Neural cell (in vitro differentiated cells): ENCODE results near the gene FAU. TPM values are rescaled to one million over a fixed set of nuclear protein-coding genes. Genes with fewer than 3 reads are reported as not detected.

Experiments
- H2AFZ ChIP-seq: fragments of 200-600, 300-800 bp; sonication (generic), shearing (Covaris generic); 2 replicates; pipeline ENCODE4 v1.6.0; 2014; ENCODE audit warnings: low read depth, mild to moderate bottlenecking, antibody characterized with exemption, low read length, moderate library complexity
- H3F3A ChIP-seq: fragments of 200-600 bp; shearing (Covaris generic); 2 replicates; pipeline ENCODE4 v1.6.1; 2016; ENCODE audit warnings: mild to moderate bottlenecking, moderate library complexity, mixed read lengths, antibody characterized with exemption, low read length; ENCODE audit not compliant: insufficient read depth, poor library complexity, severe bottlenecking
- H3K27ac ChIP-seq: fragments of 200-600, 300-800 bp; sonication (generic), shearing (Covaris generic); 2 replicates; pipeline ENCODE4 v1.5.1; 2014; ENCODE audit warnings: mild to moderate bottlenecking, low read length, moderate library complexity
- H3K27me3 ChIP-seq: fragments of 300-800, 200-600 bp; sonication (generic), shearing (Covaris generic); 2 replicates; pipeline ENCODE4 v1.6.0; 2014; ENCODE audit warnings: mild to moderate bottlenecking, low read depth, low read length, moderate library complexity; ENCODE audit not compliant: insufficient read depth
- H3K36me3 ChIP-seq: fragments of 300-800, 200-600 bp; sonication (generic), shearing (Covaris generic); 2 replicates; pipeline ENCODE4 v1.5.1; 2014; ENCODE audit warnings: mild to moderate bottlenecking, antibody characterized with exemption, low read length, moderate library complexity; ENCODE audit not compliant: insufficient read depth
- H3K4me2 ChIP-seq: fragments of 300-800, 200-600 bp; sonication (generic), shearing (Covaris generic); 2 replicates; pipeline ENCODE4 v1.6.0; 2014; ENCODE audit warnings: mild to moderate bottlenecking, low read length
- H3K4me3 ChIP-seq: fragments of 300-800, 200-600 bp; sonication (generic), shearing (Covaris generic); 2 replicates; pipeline ENCODE4 v1.5.1; 2014; ENCODE audit warnings: mild to moderate bottlenecking, low read length, moderate library complexity
- H3K79me2 ChIP-seq: fragments of 200-600 bp; shearing (Covaris generic); replicated peaks from 2 replicates; pipeline ENCODE4 v1.6.0; 2014; ENCODE audit warnings: mild to moderate bottlenecking, low read length, moderate library complexity; ENCODE audit not compliant: insufficient read depth
- H3K9ac ChIP-seq: fragments of 300-800, 200-600 bp; sonication (generic), shearing (Covaris generic); 2 replicates; pipeline ENCODE4 v1.6.1; 2016; ENCODE audit warnings: mild to moderate bottlenecking, low read length, mixed read lengths
- H3K9me2 ChIP-seq: fragments of 200-600 bp; shearing (Covaris generic); 2 replicates; pipeline ENCODE4 v1.6.1; 2016; ENCODE audit warnings: mild to moderate bottlenecking, low read length, mixed read lengths; ENCODE audit not compliant: insufficient read depth
- H3K9me3 ChIP-seq: fragments of 200-600, 300-800 bp; sonication (generic), shearing (Covaris generic); 2 replicates; pipeline ENCODE4 v1.6.1; 2016; ENCODE audit warnings: mild to moderate bottlenecking, mixed run types, low read length, moderate library complexity, mixed read lengths
- H4K20me1 ChIP-seq: fragments of 200-600 bp; shearing (Covaris generic); 2 replicates; pipeline ENCODE4 v1.6.1; 2016; ENCODE audit warnings: mild to moderate bottlenecking, mixed run types; ENCODE audit not compliant: insufficient read depth
- CTCF ChIP-seq: fragments of 450-650 bp; IDR thresholded peaks from 2 replicates; pipeline ENCODE4 v1.5.1; 2014; ENCODE audit warnings: antibody characterized with exemption, mild to moderate bottlenecking, moderate library complexity; ENCODE audit not compliant: poor library complexity, severe bottlenecking
- EP300 ChIP-seq: fragments of 450-650 bp; conservative IDR thresholded peaks from 2 replicates; pipeline ENCODE4 v1.6.1; 2014; ENCODE audit warnings: antibody characterized with exemption, mild to moderate bottlenecking, moderate library complexity; ENCODE audit not compliant: poor library complexity, severe bottlenecking
- EZH2 ChIP-seq: fragments of 200-600, 300-800 bp; shearing (Covaris generic), sonication (generic); IDR thresholded peaks from 2 replicates; pipeline ENCODE4 v1.6.1; 2014; ENCODE audit warnings: antibody characterized with exemption, low read length, borderline replicate concordance, mild to moderate bottlenecking; ENCODE audit not compliant: insufficient read depth, poor library complexity, severe bottlenecking
- MXI1 ChIP-seq: fragments of 450-650 bp; conservative IDR thresholded peaks from 2 replicates; pipeline ENCODE4 v1.6.1; 2014; ENCODE audit warnings: antibody characterized with exemption, mild to moderate bottlenecking; ENCODE audit not compliant: poor library complexity, severe bottlenecking
- POLR2AphosphoS5 ChIP-seq: IDR thresholded peaks from 2 replicates; pipeline ENCODE4 v1.6.1; 2012
- RAD21 ChIP-seq: fragments of 450-650 bp; conservative IDR thresholded peaks from 2 replicates; pipeline ENCODE4 v1.6.1; 2014; ENCODE audit warnings: antibody characterized with exemption, mild to moderate bottlenecking, moderate library complexity
- SMC3 ChIP-seq: fragments of 450-650 bp; conservative IDR thresholded peaks from 2 replicates; pipeline ENCODE4 v1.6.1; 2014; ENCODE audit warnings: antibody characterized with exemption, mild to moderate bottlenecking, moderate library complexity; ENCODE audit not compliant: poor library complexity
- TAF1 ChIP-seq: IDR thresholded peaks from 2 replicates; pipeline ENCODE4 v1.6.1; 2012; ENCODE audit warnings: low read depth
- polyA plus RNA-seq: library from polyadenylated mRNA; depleted of rRNA; stranded (reverse); fragments of >200 nt; gene quantifications from 2 replicates; pipeline ENCODE4 v1.2.3, GENCODE V29; 2014
- TF ChIP-seq, protein P1 (sequence below): IDR thresholded peaks from 2 replicates; pipeline ENCODE4 v1.6.1; 2012; ENCODE audit warnings: borderline replicate concordance

Gene FAU
- polyA plus RNA-seq, 1 donor from 2014 or later, result 420 TPM

- no peak overlapping the region for H3K9ac ChIP-seq
- TF ChIP-seq EZH2, result no peak
- TF ChIP-seq, protein P1, sequence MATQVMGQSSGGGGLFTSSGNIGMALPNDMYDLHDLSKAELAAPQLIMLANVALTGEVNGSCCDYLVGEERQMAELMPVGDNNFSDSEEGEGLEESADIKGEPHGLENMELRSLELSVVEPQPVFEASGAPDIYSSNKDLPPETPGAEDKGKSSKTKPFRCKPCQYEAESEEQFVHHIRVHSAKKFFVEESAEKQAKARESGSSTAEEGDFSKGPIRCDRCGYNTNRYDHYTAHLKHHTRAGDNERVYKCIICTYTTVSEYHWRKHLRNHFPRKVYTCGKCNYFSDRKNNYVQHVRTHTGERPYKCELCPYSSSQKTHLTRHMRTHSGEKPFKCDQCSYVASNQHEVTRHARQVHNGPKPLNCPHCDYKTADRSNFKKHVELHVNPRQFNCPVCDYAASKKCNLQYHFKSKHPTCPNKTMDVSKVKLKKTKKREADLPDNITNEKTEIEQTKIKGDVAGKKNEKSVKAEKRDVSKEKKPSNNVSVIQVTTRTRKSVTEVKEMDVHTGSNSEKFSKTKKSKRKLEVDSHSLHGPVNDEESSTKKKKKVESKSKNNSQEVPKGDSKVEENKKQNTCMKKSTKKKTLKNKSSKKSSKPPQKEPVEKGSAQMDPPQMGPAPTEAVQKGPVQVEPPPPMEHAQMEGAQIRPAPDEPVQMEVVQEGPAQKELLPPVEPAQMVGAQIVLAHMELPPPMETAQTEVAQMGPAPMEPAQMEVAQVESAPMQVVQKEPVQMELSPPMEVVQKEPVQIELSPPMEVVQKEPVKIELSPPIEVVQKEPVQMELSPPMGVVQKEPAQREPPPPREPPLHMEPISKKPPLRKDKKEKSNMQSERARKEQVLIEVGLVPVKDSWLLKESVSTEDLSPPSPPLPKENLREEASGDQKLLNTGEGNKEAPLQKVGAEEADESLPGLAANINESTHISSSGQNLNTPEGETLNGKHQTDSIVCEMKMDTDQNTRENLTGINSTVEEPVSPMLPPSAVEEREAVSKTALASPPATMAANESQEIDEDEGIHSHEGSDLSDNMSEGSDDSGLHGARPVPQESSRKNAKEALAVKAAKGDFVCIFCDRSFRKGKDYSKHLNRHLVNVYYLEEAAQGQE, result no peak
- TF ChIP-seq MXI1, result no peak
- TF ChIP-seq EP300, result no peak
- no peak for TF ChIP-seq SMC3
- TF ChIP-seq CTCF, result no peak
- TF ChIP-seq RAD21, result no peak
- H4K20me1 ChIP-seq, result no peaks in the 10 kb centered on the region
- no peaks in the 10 kb centered on the region for H3F3A ChIP-seq
- no peaks in the 10 kb centered on the region for H3K36me3 ChIP-seq
- H3K27me3 ChIP-seq, result no peaks in the 10 kb centered on the region
- no peak overlapping the region for H3K4me2 ChIP-seq
- H3K4me3 ChIP-seq, result no peak overlapping the region
- H3K27ac ChIP-seq, result no peak overlapping the region
- H3K9me3 ChIP-seq, result no peaks in the 10 kb centered on the region
- no peaks in the 10 kb centered on the region for H3K79me2 ChIP-seq
- H2AFZ ChIP-seq, result no peak overlapping the region
- H3K9me2 ChIP-seq, result no peaks in the 10 kb centered on the region
Observed at GRCh38 chr11:65147352-65148075, 25.6 kb upstream of the FAU start.

GRCh38 chr11:65141896-65142494 lies 20.1 kb upstream of the FAU start:
- H3F3A ChIP-seq, result no peaks in the 10 kb centered on the region
- H3K4me3 ChIP-seq, result no peak overlapping the region
- TF ChIP-seq TAF1 (no peak), CTCF (no peak), EP300 (no peak), SMC3 (no peak), MXI1 (no peak), POLR2AphosphoS5 (no peak), EZH2 (no peak), RAD21 (no peak)
- TF ChIP-seq, protein P1, result no peak
- no peaks in the 10 kb centered on the region for H3K36me3 ChIP-seq
- H3K27ac ChIP-seq, result no peak overlapping the region
- no peak overlapping the region for H3K9ac ChIP-seq
- no peaks in the 10 kb centered on the region for H3K9me2 ChIP-seq
- H3K9me3 ChIP-seq, result no peaks in the 10 kb centered on the region
- H3K79me2 ChIP-seq, result no peaks in the 10 kb centered on the region
- peaks cover 7% of the 10 kb centered on the region for H3K27me3 ChIP-seq
- H3K4me2 ChIP-seq, result no peak overlapping the region
- H4K20me1 ChIP-seq, result no peaks in the 10 kb centered on the region
- H2AFZ ChIP-seq, result no peak overlapping the region
